Thyroid gland (tissue), 4 donors: ENCODE measurements around the gene MUC20. TPM values are rescaled to one million over a fixed set of nuclear protein-coding genes. Genes with fewer than 3 reads are reported as not detected.
A peak's percentile ranks its signal among the peaks of the same experiment; 100 is the strongest.

Source experiments
- DNase-seq, 2 donors: peaks; one replicate each; pipeline ENCODE4 v3.0.0-alpha.2; 2019
- H3K27ac ChIP-seq, 3 donors: fragments of 200-600 bp; sonication (generic); 1 replicate in 2 of 3; 2 replicates in 1 of 3; pipeline ENCODE4 v1.5.1; 2016 to 2019; ENCODE audit warnings: mild to moderate bottlenecking in 1 of 3, moderate library complexity in 1 of 3
- H3K27me3 ChIP-seq: fragments of 200-600 bp; sonication (generic); one replicate; pipeline ENCODE4 v1.5.1; 2019
- H3K36me3 ChIP-seq, 2 donors: fragments of 200-600 bp; sonication (generic); one replicate each; pipeline ENCODE4 v1.5.1; 2016 to 2019
- H3K4me1 ChIP-seq, 2 donors: fragments of 200-600 bp; sonication (generic); one replicate each; pipeline ENCODE4 v1.5.1; 2017 to 2019
- H3K4me3 ChIP-seq, 3 donors: fragments of 200-600 bp; sonication (generic); replicated peaks in 1 of 3; 1 replicate in 2 of 3; 2 replicates in 1 of 3; pipeline ENCODE4 v1.5.1; 2016; ENCODE audit warnings: mild to moderate bottlenecking in 1 of 3
- H3K9me3 ChIP-seq: fragments of 200-600 bp; sonication (generic); one replicate; pipeline ENCODE4 v1.5.1; 2017
- POLR2A ChIP-seq, 2 donors: fragments of 450-650 bp; IDR thresholded peaks; one replicate each; pipeline ENCODE4 v1.6.1; 2017; ENCODE audit warnings: antibody characterized with exemption in 2 of 2, mild to moderate bottlenecking in 2 of 2, moderate library complexity in 1 of 2
- WGBS, 2 donors: methylation state at CpG; one replicate each; pipeline ENCODE4 v1.1.5; 2017; 5-methylcytosine and 5-hydroxymethylcytosine counted together
- intact Hi-C: fragments of 100-400 bp; cut with DNase I; formaldehyde crosslinking; loops from one replicate; pipeline ENCODE4 v1.15.1; 2023
- total RNA-seq, 4 donors: library from RNA; depleted of rRNA; stranded (reverse); fragments of >200 nt; gene quantifications; one replicate each; pipeline ENCODE4 v1.2.3, GENCODE V29; 2016
- TF ChIP-seq, protein P1 (sequence below), 6 experiments: fragments of 200-600 bp in 3 of 6; fragments of 450-650 bp in 3 of 6; sonication (generic) in 3 of 6; IDR thresholded peaks; one replicate each; pipeline ENCODE4 v1.5.1; 2016 to 2019; ENCODE audit warnings: antibody characterized with exemption in 6 of 6, mild to moderate bottlenecking in 2 of 6, inconsistent platforms in 1 of 6, moderate library complexity in 1 of 6

MUC20 gene
- total RNA-seq, 4 donors from 2014 or later, result 3.9 to 18.4 (median 13.9) TPM

DNA sequence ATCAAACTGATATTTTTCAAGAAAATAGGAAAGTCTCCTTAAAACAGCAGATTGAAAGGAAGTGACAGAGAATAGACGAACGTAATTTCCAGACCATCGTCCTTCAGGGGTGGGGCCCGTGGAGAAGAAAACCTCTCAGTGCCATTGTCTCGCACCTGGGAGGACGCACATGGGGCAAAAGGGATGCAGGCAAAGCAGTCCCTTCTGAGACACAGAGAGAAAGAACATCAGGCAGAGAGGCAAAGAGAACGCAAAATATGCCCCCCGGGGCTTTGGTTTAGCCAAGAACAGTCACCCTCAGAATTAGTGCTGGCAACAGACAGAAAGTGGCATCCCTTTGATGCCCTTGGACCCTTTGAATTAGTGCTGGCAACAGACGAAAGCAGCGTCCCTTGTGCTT lies 37.0 kb downstream of the MUC20 start:
- no peak for TF ChIP-seq POLR2A (IDR thresholded peaks at IDR 0.05)
- TF ChIP-seq, protein P1, sequence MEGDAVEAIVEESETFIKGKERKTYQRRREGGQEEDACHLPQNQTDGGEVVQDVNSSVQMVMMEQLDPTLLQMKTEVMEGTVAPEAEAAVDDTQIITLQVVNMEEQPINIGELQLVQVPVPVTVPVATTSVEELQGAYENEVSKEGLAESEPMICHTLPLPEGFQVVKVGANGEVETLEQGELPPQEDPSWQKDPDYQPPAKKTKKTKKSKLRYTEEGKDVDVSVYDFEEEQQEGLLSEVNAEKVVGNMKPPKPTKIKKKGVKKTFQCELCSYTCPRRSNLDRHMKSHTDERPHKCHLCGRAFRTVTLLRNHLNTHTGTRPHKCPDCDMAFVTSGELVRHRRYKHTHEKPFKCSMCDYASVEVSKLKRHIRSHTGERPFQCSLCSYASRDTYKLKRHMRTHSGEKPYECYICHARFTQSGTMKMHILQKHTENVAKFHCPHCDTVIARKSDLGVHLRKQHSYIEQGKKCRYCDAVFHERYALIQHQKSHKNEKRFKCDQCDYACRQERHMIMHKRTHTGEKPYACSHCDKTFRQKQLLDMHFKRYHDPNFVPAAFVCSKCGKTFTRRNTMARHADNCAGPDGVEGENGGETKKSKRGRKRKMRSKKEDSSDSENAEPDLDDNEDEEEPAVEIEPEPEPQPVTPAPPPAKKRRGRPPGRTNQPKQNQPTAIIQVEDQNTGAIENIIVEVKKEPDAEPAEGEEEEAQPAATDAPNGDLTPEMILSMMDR (IDR thresholded peaks at IDR 0.05), result no peak
- H3K4me3 ChIP-seq, result no peak overlapping the region

DNA sequence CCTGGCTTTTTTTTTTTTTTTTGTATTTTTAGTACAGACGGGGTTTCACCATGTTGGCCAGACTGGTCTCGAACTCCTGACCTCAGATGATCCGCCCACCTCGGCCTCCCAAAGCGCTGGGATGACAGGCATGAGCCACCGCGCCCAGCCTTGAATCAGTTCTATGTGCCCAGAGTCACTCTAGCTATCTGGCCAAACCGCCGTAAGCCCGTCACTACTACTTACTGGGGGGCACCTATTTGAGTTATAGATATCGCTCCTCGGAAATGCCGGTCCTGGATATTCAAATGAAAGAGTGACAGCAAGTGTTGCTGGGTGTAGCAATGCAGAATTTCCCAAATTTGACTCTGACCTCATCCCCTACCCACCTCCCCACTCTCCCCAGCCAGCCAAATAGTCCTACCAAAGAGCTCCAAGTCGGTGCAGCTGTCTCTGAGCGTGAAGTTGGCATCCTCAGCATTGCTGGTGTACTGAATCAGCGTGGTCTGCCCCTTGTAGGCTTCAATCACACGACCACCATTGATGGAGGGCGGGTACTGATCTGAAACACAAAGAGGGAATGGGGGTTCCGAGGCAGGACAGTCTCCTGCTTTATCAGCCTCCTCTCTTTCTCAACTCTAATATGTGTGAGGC lies 38.1 kb downstream of the MUC20 start:
- intact Hi-C loops, result no loop called here
- Histone ChIP-seq H3K4me1 (peaks cover 14 to 24% of the 10 kb centered on the region in 2 donors), H3K27ac (no peak overlapping the region), H3K9me3 (no peaks in the 10 kb centered on the region), H3K36me3 (no peaks in the 10 kb centered on the region), H3K27me3 (no peaks in the 10 kb centered on the region), H3K4me3 (no peak overlapping the region)
- no peak for TF ChIP-seq POLR2A (IDR thresholded peaks at IDR 0.05)
- TF ChIP-seq, protein P1 (IDR thresholded peaks at IDR 0.05), result no peak
- no peak for DNase-seq
- WGBS, 2 donors, result 88 to 91% methylated on average over 19 of the region's 19 CpGs

More for the DNA sequence above, 37.0 kb downstream of the MUC20 start:
- 54 to 57% methylated on average over 10 of the region's 10 CpGs for WGBS, 2 donors
- H3K36me3 ChIP-seq, result no peaks in the 10 kb centered on the region
- peaks cover 14 to 24% of the 10 kb centered on the region in 2 donors for H3K4me1 ChIP-seq
- DNase-seq, result no peak
- no peaks in the 10 kb centered on the region for H3K9me3 ChIP-seq
- intact Hi-C loops, result no loop called here
- H3K27ac ChIP-seq, result no peak overlapping the region
- H3K27me3 ChIP-seq, result no peaks in the 10 kb centered on the region

GRCh38 chr3:195760345-195761122 lies 39.8 kb downstream of the MUC20 start:
- no peaks in the 10 kb centered on the region for H3K9me3 ChIP-seq
- no peak for TF ChIP-seq POLR2A (IDR thresholded peaks at IDR 0.05)
- TF ChIP-seq, protein P1 (IDR thresholded peaks at IDR 0.05), result no peak
- DNase-seq, result peak; percentile 85 to 94
- peak overlapping the region in 1 of 3 donors; percentile 28 for H3K27ac ChIP-seq
- H3K36me3 ChIP-seq, result no peaks in the 10 kb centered on the region
- WGBS, 2 donors, result 31 to 34% methylated on average over 24 of the region's 24 CpGs
- H3K4me3 ChIP-seq, result no peak overlapping the region
- intact Hi-C loops, result no loop called here
- H3K27me3 ChIP-seq, result no peaks in the 10 kb centered on the region
- H3K4me1 ChIP-seq, result peaks cover 14 to 24% of the 10 kb centered on the region in 2 donors

DNA sequence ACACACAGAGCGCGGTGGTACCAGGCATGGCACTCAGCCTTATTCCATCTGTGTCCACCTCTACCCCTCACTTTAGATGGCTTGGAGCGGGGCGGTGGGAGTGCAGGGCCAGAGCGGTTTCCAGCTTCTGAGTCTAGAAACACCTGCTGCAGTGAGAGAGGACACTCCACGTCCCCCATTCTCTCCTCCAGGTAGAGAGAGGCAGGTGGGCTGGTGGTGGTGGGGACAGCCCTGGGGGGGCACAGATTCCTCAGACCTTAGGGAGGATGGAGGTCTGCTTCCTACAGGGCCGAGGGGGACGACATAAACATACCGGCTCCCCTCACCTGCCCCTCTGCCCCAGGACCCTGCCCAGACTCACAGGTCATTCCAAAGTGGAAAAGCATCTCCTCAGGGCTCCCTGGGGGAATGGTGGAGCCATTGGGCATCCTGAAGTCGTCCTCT lies 40.4 kb downstream of the MUC20 start:
- no peaks in the 10 kb centered on the region for H3K27me3 ChIP-seq
- 85 to 86% methylated on average over 6 to 10 of the region's 10 CpGs for WGBS, 2 donors
- H3K4me1 ChIP-seq, result peaks cover 14 to 24% of the 10 kb centered on the region in 2 donors
- H3K9me3 ChIP-seq, result no peaks in the 10 kb centered on the region
- intact Hi-C loops, result no loop called here
- DNase-seq, result no peak
- peak overlapping the region in 1 of 3 donors; percentile 28 for H3K27ac ChIP-seq
- H3K36me3 ChIP-seq, result no peaks in the 10 kb centered on the region
- H3K4me3 ChIP-seq, result no peak overlapping the region
- TF ChIP-seq POLR2A (IDR thresholded peaks at IDR 0.05), result no peak
- TF ChIP-seq, protein P1 (IDR thresholded peaks at IDR 0.05), result no peak
